Pancreas (tissue), 10 donors: ENCODE data around the gene RBFOX1. TPM values are rescaled to one million over a fixed set of nuclear protein-coding genes. Genes with fewer than 3 reads are reported as not detected.

Experiments
- ATAC-seq, 4 donors: fragments of 200-7000 bp; cut with Tn5 transposase; one replicate each; pipeline versions ENCODE4 v1.8.0 to v1.9.1; 2020; ENCODE audit warnings: mild to moderate bottlenecking in 4 of 4, moderate library complexity in 4 of 4
- DNase-seq, 6 donors: peaks; one replicate each; pipeline ENCODE4 v3.0.0-alpha.2; 2020
- FAIRE-seq: peaks from 2 replicates; lab custom pipeline; 2012; peaks lifted over from hg19 to GRCh38; lab: Jason Lieb, UNC
- H3K27ac ChIP-seq, 4 donors: fragments of 200-600 bp; sonication (generic); 1 replicate in 3 of 4; 2 replicates in 1 of 4; pipeline versions ENCODE4 v1.5.0 to v1.8.0; 2020
- H3K27me3 ChIP-seq, 4 donors: fragments of 200-600 bp; one replicate each; pipeline ENCODE4 v1.8.0; 2021
- H3K36me3 ChIP-seq, 3 donors: fragments of 200-600 bp; sonication (generic) in 1 of 3; one replicate each; pipeline versions ENCODE4 v1.5.0 to v1.8.0; 2020 to 2021
- H3K4me1 ChIP-seq, 3 donors: fragments of 200-600 bp; one replicate each; pipeline ENCODE4 v1.8.0; 2021
- H3K4me3 ChIP-seq, 4 donors: fragments of 200-600 bp; sonication (generic) in 2 of 4; one replicate each; pipeline versions ENCODE4 v1.5.0 to v1.8.0; 2020 to 2021
- H3K9me3 ChIP-seq, 4 donors: fragments of 200-600 bp; one replicate each; pipeline ENCODE4 v1.8.0; 2021
- CTCF ChIP-seq, 4 donors: fragments of 200-600 bp; sonication (generic) in 3 of 4; IDR thresholded peaks; one replicate each; pipeline versions ENCODE4 v1.5.0 to v1.8.0; 2021; ENCODE audit warnings: antibody characterized with exemption in 4 of 4
- WGBS, 2 donors: extraction: QIAGEN DNeasy Blood & Tissue Kit; methylation state at CpG; one replicate each; pipeline ENCODE4 v1.1.7; 2013; 5-methylcytosine and 5-hydroxymethylcytosine counted together
- intact Hi-C, 3 donors: fragments of 100-400 bp; cut with DNase I; formaldehyde crosslinking; loops; one replicate each; pipeline versions ENCODE4 v1.11.1 to v1.14.2; 2022
- polyA plus RNA-seq, 2 donors: library from polyadenylated mRNA; stranded (reverse); fragments of 200-250 nt; gene quantifications; one replicate each; pipeline ENCODE4 v1.2.3, GENCODE V29; 2013
- total RNA-seq, 6 donors: library from RNA; stranded (reverse); fragmentation: NEBNext Ultra II Directional in 4 of 6; extraction: Animal tissue kit (Norgen Biotek cat#: 25700) in 4 of 6; gene quantifications; one replicate each; pipeline versions ENCODE4 v1.2.1 to v1.2.4, GENCODE V29; 2021 to 2023
- donor health status: healthy with polysubstance abuse.
- donor health status: DM: no; HTN: no; CAD: no; lungs with moderate emphysema.
- donor health status: DM: no; HTN: no; CAD: no.
- donor health status: control.
- donor health status: control.
- donor health status: Bipolar disorder and iron deficiency.
- donor health status: DM: yes; HTN: yes; CAD: no.
- donor health status: DM: no; HTN: no; CAD: no.
- donor health status: DM: no; HTN: no; CAD: no.
- donor health status: DM: yes; HTN: yes; CAD: no.

Gene RBFOX1
- total and polyA plus RNA-seq, 8 donors: 0.12 to 0.28 (median 0.15) TPM; not detected in 3

GRCh38 chr16:7640334-7640733 lies 307.7 kb downstream of the RBFOX1 start:
- Histone ChIP-seq H3K27me3 (no peaks in the 10 kb centered on the region), H3K27ac (no peak overlapping the region), H3K4me1 (no peaks in the 10 kb centered on the region), H3K9me3 (no peaks in the 10 kb centered on the region), H3K4me3 (no peak overlapping the region), H3K36me3 (no peaks in the 10 kb centered on the region)
- WGBS, 2 donors: 53 to 63% methylated on average over 3 of the region's 3 CpGs
- no peak for FAIRE-seq
- ATAC-seq: no peak
- TF ChIP-seq CTCF (IDR thresholded peaks at IDR 0.05): no peak
- DNase-seq: no peak
- intact Hi-C loops: no loop called here

GRCh38 chr16:7644176-7644575 lies 311.5 kb downstream of the RBFOX1 start:
- 26 to 31% methylated on average over 6 of the region's 6 CpGs for WGBS, 2 donors
- no peak overlapping the region for H3K27ac ChIP-seq
- no peaks in the 10 kb centered on the region for H3K4me1 ChIP-seq
- no peak for FAIRE-seq
- no peak for TF ChIP-seq CTCF (IDR thresholded peaks at IDR 0.05)
- no peaks in the 10 kb centered on the region for H3K27me3 ChIP-seq
- no peaks in the 10 kb centered on the region for H3K36me3 ChIP-seq
- intact Hi-C loops: no loop called here
- no peak overlapping the region for H3K4me3 ChIP-seq
- no peaks in the 10 kb centered on the region for H3K9me3 ChIP-seq
- no peak for DNase-seq
- no peak for ATAC-seq

GRCh38 chr16:7644811-7645210 lies 312.2 kb downstream of the RBFOX1 start:
- no peaks in the 10 kb centered on the region for H3K36me3 ChIP-seq
- no peak overlapping the region for H3K4me3 ChIP-seq
- 40 to 47% methylated on average over 5 of the region's 5 CpGs for WGBS, 2 donors
- H3K27ac ChIP-seq: no peak overlapping the region
- H3K4me1 ChIP-seq: no peaks in the 10 kb centered on the region
- intact Hi-C loops: no loop called here
- TF ChIP-seq CTCF (IDR thresholded peaks at IDR 0.05): no peak
- DNase-seq (no peak), ATAC-seq (no peak), FAIRE-seq (no peak)
- no peaks in the 10 kb centered on the region for H3K27me3 ChIP-seq
- H3K9me3 ChIP-seq: no peaks in the 10 kb centered on the region

- no peaks in the 10 kb centered on the region for H3K4me1 ChIP-seq
- no peak overlapping the region for H3K27ac ChIP-seq
- ATAC-seq (no peak), DNase-seq (no peak), FAIRE-seq (no peak)
- intact Hi-C loops: no loop called here
- no peak overlapping the region for H3K4me3 ChIP-seq
- H3K27me3 ChIP-seq: no peaks in the 10 kb centered on the region
- WGBS, 2 donors: 47 to 63% methylated on average over 7 of the region's 7 CpGs
- no peaks in the 10 kb centered on the region for H3K36me3 ChIP-seq
- TF ChIP-seq CTCF (IDR thresholded peaks at IDR 0.05): no peak
- H3K9me3 ChIP-seq: no peaks in the 10 kb centered on the region
Observed at GRCh38 chr16:7646821-7647500, 314.3 kb downstream of the RBFOX1 start.

- no peak for DNase-seq
- no peak for ATAC-seq
- FAIRE-seq: no peak
Observed at GRCh38 chr16:7650431-7650830, 317.8 kb downstream of the RBFOX1 start.

More at GRCh38 chr16:7650431-7650830, 317.8 kb downstream of the RBFOX1 start:
- intact Hi-C loops: no loop called here
- Histone ChIP-seq H3K4me3 (no peak overlapping the region), H3K9me3 (no peaks in the 10 kb centered on the region), H3K4me1 (no peaks in the 10 kb centered on the region), H3K27me3 (no peaks in the 10 kb centered on the region), H3K27ac (no peak overlapping the region), H3K36me3 (no peaks in the 10 kb centered on the region)
- WGBS, 2 donors: 46 to 56% methylated on average over 4 of the region's 4 CpGs
- no peak for TF ChIP-seq CTCF (IDR thresholded peaks at IDR 0.05)
